ENCODE results near the gene NAALADL2.
"Not testable (repeated sequence)": the region's sequence is repeated elsewhere in the genome, so short reads cannot be mapped to it uniquely, and the experiment has no call there.

NAALADL2 gene

DNA sequence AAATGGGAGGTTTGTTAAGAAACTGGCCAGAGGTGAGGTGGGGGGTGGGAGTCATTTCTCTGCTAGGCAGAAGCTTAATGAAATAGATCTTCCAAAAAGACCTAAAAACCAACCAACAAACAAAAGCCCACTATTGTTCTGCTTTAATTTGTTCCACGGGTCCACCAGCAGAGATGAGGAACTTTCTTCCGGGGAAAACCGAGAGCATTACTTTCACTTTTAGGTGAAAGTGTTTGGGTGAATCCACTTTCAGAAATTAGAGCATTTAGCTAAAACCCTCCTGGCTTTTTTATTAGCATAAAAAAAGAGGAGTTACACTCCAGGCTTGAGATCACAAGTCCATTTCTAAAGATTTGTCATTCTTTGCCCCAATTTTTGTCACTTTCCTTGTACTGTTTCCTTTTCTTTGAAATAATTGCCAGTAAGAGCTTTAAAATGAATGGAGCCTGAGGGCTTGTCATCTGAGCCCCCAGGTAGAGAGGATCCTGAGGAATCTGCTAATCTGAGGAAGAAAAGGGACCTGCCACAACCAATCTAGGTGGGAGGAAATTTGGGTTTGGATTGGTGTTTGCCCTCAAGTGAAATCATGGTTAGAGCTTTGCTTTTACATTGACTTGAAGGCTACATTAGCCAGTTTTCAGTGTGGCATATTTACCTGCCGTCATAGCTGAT, 667.6 kb downstream of the NAALADL2 start:
- FAIRE-seq: no peak

DNA sequence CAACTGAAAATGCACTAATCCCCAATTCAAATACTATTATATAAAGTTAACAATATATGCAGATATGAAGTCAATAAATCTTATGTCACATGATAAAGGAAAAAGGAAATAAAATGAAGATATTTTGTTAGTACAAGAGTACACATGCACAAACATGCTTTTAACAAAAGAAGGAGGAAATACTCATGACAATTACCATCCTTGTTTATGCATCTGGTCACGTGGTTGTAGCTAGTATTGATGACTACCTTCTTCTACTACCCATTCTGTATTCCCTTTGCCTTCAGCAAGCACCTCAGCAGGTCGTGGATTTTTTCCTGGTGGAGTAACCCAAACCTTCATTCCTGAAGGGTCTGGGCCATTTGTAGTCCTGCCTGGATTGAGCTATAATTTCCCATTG, 669.6 kb downstream of the NAALADL2 start:
- FAIRE-seq: not testable (repeated sequence)

DNA sequence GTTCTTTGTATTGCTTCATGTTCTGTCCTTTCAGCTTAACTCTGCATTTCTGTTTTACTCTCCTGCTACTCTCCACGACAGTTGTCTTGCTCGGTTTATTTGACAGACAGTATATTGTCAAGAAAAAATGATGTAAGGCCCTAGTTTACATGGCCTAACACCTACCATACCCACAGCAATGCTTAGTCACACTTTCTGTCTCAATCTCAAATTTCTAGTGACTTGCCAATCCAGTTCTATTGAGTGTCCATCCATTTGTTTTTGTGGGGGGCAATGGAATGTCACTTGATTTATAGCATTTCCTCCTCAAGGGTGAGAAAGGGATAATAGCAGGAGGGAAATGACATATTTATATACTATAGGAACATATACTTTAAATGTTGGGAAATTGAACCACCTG, 676.2 kb downstream of the NAALADL2 start:
- FAIRE-seq: no peak

DNA sequence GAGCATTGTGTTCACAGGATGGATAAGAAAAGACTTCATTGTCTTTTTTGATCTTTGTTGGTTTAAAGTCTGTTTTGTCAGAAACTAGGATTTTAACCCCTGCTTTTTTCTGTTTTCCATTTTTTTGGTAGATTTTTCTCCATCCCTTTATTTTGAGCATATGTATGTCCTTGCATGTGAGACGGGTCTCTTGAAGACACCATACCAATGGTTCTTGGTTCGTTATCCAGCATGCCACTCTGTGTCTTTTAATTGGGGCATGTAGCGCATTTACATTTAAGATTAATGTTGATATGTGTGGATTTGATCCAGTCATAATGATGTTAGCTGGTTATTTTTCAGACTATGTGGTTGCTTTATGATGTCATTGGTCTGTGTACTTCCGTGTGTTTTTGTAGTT, 687.0 kb downstream of the NAALADL2 start:
- FAIRE-seq: no peak

DNA sequence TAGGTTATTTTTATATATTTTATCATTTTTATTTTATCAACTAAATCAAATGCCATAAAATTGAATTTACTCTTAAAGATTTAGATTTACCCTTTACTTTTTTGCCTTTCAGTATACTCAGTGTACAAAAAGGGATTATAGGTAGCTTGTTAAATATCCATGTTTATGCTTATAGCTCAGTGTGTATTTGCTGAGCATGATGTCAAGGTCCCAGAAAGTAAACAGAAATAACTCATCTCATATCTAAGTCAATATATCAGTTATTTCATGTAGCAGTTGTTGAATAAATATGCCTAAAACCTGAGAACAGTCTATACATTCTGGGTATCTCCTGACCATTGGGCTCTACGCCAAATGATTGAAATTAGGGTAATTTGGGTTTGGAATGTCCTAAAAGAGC, 693.8 kb downstream of the NAALADL2 start:
- no peak for FAIRE-seq

DNA sequence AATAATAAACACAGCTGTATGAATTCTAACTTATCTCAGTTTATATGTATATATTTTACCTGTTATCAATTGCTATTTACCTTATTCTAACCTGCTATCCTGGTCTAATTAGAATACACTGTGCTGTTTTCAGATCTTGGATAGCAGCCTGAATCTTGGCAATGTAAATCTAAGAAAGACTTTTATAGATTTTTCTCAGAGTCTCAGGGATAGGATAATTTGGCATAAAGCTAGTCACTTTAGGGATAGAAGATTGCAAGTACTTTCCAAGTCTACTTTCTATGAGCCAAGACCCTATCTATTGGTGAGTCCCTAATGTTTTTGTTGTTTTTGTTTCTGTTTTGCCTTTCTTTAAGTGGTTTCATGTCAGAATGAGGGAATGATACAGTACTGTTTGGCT, 695.7 kb downstream of the NAALADL2 start:
- no peak for FAIRE-seq

DNA sequence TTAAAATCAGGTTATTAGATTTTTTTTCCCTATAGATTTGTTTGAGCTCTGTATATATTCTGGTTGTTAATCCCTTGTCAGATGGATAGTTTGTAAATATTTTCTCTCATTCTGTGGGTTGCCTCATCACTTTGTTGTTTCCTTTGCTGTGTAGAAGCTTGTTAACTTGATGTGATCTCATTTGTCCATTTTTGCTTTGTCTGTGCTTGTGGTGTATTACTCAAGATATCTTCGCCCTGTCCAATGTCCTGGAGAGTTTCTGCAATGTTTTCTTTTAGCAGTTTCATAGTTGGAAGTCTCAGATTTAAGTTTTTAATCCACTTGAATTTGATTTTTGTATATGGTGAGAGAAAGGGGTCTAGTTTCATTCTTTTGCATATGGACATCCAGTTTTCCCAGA, 699.1 kb downstream of the NAALADL2 start:
- no peak for FAIRE-seq

DNA sequence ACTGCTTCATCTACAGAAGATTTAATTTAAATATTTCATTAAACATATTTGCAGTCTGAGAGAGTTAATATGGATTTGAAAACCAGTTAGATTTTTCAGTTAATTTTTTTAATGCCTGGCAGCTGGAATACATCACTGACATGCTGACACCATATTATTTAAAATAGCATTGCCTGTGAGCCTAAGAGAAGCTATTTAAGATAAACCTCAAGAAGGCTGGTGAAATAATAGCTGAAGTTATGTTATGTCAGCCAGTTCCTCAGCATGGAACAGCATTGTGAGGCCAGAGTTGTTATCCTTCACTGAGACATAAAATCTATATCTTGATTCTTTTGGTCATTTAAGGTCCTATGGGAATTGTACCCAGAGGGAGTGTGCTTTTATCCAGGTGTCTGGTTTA, 705.2 kb downstream of the NAALADL2 start:
- FAIRE-seq: no peak

DNA sequence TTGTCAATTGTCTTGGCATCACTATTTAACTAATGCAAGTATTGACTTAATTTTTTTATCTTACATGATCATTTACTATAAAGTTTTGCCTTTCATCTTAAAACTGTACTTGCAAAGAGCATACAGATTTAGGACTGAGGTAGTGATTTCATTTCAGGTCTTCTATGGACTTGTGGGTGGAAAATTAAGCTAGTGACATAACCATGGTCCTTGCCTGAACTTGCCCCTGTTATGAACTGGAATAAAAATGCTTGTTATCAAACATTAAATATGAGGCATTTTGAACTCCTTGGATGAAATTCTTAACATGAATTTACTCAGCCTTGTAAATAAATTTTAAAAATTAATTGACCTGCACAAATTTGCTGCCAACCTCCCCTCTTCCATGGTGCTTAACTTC, 712.0 kb downstream of the NAALADL2 start:
- no peak for FAIRE-seq

DNA sequence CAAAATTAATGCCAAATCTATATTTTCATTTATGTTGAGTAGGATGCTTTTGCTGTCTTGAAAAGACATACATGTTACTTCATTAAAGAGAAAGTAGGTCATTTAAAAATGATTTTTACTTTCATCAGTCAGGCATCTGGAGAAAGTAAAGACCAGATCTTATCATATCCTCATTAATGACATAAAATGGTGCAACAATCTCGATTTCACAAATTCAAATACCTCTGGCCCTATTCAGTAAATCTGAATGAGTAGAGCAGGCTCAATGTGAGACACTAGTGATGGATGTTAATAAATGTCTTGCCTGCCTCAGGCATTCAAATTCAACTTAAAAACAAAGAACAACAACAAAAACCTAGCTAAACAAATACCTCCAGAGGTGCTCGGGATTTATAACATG, 714.1 kb downstream of the NAALADL2 start:
- FAIRE-seq: no peak

DNA sequence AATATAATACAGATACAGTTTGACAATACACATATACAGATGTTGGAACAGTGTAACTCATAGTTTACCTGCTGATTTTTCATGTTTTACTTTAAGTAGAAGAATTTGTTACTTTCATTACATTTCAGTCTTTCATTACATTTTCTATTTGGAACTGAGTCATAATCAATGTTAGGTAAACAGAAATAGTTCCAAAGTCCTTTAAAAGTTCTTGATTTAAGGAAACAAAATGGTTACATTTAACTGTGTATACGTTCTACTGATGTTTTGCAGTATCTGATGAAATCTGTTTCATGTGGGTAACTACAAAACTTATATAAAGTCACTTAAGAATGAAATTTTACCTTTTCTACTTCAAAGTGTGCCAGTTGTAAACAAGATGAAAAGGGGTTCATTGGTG, 721.2 kb downstream of the NAALADL2 start:
- no peak for FAIRE-seq

DNA sequence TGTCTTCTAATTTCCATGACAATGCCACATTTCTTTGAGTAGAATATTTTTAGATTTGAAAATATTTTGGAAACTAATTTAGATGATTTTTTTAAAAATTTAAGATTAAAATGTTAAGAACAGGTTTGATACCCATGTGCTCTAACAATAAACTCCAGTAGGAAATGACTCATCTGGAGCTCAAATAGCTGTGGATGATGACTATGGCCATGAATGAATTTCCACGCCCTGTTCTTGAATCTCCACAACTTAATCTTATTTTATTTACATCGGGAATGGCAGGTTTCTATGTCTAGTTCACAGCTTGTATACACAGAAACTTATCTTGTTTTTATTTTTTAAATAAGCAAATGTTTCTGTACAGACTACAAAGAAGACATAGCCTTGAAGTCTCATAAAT, 726.8 kb downstream of the NAALADL2 start:
- peak; percentile 15 for FAIRE-seq

DNA sequence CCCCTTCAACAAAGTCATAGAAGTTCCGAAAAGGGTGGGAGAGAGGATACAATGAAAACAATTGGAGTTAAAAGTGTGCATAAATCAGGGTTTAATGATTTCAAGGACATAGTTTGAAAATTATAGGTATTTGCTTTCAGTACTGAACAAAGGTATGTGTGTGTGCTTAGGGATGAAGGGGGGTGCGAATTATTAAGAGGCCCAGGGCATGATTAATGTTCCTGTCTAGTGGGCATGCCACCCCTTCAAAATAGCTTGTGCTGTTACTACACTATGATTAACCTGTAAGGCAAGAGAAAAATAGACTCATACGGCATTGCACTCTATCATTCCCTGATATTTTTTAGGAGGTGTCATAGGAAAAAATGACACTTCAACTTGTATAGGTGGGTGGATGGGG, 731.6 kb downstream of the NAALADL2 start:
- no peak for FAIRE-seq

DNA sequence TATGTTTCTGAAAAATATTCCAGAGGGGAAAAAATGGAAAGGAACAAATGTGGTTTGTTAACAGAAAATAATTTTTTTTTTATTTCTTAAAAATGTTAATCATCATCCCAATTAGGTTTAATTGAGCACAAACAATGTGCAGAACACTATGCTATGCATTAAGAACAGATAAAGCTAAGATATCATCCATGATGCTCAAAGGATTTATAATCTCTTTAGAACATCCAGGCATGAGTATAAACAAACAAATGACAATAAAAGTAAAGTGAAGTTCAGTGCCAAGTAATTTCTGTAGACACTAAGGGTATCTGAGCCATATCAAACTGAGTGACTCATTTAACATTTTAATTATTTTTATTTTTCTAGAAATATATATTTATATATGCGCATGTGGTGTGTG, 732.2 kb downstream of the NAALADL2 start:
- FAIRE-seq: no peak

DNA sequence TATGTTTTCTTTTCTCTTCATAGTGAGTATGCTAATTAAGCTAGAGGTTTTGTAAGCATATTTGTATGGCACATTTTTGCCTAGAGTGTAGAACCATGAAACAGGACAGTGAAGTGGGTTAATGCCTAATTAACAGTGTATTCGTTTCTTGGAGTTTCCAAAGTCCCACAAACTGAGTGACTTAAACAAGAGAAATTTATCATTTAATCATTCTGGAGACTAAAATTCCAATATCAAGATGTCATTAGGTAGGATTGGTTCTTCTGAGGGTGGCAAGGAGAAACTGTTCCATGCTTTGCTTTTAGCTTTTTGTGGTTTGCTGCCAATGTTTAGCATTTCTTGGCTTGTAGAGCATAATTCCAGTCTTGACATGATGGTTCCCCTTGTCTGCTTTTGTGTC, 734.2 kb downstream of the NAALADL2 start:
- no peak for FAIRE-seq

DNA sequence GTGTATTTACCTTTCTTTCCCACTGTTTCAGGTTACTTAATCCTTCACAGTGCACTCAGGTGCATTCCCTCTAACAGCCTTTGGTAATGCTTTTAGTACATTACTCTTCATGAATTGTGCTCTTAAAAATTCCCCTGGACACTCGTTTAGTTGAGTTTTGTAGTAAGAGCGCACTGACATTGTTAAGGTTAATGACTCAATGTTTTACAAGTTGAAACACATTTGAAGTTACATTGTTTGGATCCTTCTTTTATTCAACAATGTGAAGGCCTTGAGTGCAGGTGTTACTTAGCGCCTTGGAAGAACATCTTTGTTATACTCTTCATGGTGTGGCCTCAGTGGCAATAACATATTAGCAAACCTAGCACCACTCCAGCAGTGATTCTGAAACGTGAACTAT, 739.6 kb downstream of the NAALADL2 start:
- FAIRE-seq: no peak

DNA sequence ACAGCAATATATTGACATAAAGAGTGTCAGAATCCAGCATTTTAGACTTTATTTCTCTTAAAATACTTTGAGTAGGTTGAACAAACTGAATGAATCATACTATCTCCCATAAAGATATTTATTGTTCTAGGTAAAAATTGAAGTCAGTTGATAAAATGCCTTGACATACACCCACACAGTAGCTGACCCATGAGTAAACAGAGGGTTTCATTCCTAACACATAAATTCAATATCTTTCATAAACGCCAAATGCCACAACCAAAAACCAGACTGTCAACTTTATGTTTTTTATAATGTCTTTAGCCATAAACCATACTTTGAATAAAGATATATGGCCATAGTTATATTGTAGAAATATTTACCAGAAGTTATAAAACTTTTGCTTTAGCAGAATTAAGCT, 742.4 kb downstream of the NAALADL2 start:
- no peak for FAIRE-seq

DNA sequence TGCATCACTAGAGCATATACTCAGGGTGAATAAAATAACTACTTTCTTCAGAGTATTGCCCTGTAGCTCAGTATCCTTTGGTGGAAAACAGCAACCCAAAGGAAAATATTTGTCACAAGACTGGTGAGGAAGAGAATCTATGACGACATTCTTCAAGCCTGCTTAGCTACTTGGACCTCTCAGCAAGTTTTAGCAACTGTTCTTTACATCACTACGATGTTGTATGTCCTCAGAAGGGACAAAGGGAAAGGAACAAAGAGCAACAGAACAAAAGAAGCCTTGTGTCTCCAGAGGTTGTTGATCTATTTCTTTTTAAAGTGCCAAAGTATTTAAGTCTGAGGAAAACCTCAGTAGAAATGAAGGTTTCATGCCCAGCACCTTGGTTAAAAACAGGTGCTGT, 746.7 kb downstream of the NAALADL2 start:
- no peak for FAIRE-seq

DNA sequence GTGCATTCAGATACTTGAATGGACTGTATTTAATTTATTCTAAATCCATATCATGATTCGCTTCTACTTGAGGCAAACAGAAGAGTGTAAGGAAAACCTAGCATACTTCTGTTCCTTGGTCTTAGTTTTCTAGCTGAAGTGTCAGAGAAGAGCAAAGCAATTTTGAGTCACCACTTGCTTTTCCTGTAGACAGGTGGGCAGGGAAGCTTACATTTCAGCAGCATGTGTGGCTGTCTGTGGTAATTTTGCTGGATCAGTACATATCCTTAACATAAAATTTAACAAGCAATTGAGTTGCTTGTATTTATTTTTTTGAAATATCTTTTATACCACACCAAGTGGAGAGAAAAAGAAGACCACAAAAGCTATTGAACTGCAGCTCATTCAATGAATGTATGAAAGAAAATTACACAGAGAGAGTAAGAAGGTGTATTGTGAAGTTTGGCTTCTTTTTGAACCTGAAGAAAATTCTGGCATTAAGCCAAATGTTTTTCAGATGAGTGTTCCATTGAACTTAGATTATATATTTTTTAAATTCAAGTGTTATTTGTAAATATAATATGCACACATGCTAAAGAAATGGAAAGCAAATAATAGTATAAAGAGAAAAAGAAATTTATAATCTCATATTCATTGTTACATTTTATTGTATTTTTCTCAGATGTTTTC, 747.6 kb downstream of the NAALADL2 start:
- FAIRE-seq: no peak

DNA sequence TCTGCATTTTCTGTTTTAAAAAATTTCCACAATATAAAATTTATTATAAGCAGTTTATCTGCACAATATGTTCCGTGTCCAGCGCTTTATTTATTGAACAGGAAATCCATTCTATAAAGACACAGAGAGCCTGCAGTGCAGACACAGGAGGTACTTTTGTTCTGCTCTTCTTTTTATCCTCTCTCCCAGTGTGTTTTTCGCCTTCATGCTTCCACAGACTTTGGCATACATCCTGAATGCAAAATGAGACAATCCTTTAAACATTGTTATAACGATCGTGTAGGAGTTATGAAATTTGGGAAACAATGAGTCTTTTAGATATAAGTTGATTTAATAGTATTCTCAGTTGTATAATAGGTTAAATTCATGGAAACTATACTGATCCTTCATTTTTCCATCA, 749.2 kb downstream of the NAALADL2 start:
- no peak for FAIRE-seq

DNA sequence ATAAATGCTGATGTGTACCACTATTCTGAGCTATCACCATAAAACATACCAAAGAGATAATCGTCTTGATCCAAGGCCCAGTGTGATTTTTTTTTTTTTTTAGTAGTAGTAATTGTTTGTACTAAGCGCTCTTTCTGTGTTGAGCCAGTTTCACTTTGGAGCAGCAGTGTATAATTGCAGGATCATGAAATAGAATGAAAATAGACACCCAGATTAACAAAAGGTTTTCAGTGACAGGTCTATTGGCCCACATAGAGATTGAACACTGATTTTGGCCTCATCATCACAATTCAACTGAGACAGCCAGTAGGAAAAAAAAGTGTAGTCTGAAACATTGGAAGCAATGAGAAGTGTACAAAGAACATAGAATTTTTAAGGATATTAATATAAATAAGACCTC, 749.8 kb downstream of the NAALADL2 start:
- FAIRE-seq: no peak

DNA sequence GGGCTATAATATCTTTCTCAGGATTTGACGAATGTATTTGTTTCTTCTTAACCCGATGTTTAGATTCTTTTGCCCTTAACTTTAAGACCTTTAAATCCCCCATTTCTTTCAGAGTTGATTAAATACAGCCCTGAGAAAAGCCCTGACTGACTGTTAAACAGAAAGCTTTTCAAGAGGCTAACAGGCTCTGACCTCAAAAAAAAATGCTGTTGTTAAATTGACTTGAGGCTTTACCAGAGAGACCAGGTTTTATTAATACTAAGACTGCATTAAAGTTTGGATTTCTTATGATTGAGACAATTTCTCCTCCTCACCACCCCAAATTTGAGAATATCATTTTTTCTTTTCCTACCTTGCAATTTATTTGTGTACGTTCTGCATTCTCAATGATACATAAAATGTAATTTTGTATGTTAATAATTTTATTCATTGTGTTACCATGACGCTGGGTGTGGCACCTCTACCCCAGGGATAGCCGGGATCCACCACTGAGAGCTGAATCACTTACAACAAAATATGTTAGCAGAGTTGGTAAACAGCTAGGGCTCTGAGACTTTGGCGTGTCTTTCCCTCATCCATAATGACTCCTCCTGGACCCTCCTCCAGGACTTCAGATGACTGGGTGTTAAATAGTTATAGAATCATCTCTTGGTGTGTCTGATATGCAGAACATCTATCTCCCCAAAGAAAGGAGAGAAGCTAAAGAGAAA, 753.5 kb downstream of the NAALADL2 start:
- FAIRE-seq: no peak

DNA sequence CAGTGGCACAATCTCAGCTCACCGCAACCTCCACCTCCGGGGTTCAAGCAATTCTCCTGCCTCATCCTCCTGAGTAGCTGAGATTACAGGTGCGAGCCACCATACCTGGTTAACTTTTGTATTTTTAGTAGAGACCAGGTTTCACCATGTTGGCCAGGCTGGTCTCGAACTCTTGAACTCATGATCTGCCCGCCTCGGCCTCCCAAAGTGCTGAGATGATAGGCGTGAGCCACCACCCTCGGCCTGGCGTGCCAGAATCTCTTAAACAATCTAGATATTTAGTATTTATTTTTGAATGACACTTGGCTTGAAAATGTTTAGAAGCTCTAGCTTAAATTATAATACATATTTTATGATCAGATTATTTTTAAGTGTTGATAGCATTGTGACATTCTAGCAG, 755.0 kb downstream of the NAALADL2 start:
- FAIRE-seq: not testable (repeated sequence)

DNA sequence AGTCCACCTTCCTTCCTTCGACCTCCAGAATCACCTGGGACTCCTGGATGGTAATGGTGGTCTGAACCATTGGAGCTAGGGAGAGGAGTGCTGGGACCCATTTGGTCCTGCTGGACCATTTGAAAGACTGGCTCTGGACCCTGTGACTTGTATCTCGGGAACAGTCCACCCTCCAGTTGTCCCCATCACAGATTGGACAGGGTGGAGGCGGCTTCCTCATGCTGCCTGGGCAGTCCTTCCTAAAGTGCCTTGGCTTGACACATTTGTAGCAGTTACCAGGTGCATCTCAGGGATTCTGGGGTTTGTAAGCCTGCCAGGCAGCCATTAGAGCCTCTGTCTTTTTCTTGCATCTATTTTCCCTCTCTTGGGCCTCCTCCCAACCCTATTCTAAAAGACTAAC, 758.1 kb downstream of the NAALADL2 start:
- no peak for FAIRE-seq
